Esophagus squamous epithelium (tissue), 5 donors: ENCODE results near the gene OR2A2. TPM values are rescaled to one million over a fixed set of nuclear protein-coding genes. Genes with fewer than 3 reads are reported as not detected.

Source experiments
- DNase-seq: peaks from one replicate; lab custom pipeline; 2025; lab: John Stamatoyannopoulos, UW
- H3K27ac ChIP-seq, 4 donors: fragments of 200-600 bp; sonication (generic); one replicate each; pipeline ENCODE4 v1.5.1; 2016 to 2019; ENCODE audit warnings: mild to moderate bottlenecking in 1 of 4
- H3K27me3 ChIP-seq, 4 donors: fragments of 200-600 bp; sonication (generic); 1 replicate in 3 of 4; 2 replicates in 1 of 4; pipeline versions ENCODE4 v1.5.1 to v1.6.0; 2017 to 2021; ENCODE audit warnings: antibody characterized with exemption in 1 of 4
- H3K36me3 ChIP-seq, 3 donors: fragments of 200-600 bp; sonication (generic); one replicate each; pipeline ENCODE4 v1.5.1; 2016 to 2019
- H3K4me1 ChIP-seq, 3 donors: fragments of 200-600 bp; sonication (generic); one replicate each; pipeline ENCODE4 v1.5.1; 2017 to 2019
- H3K4me3 ChIP-seq, 4 donors: fragments of 200-600 bp; sonication (generic); 1 replicate in 3 of 4; 2 replicates in 1 of 4; pipeline ENCODE4 v1.5.1; 2016 to 2019; ENCODE audit warnings: mild to moderate bottlenecking in 2 of 4, moderate library complexity in 1 of 4
- H3K9me3 ChIP-seq, 3 donors: fragments of 200-600 bp; sonication (generic); one replicate each; pipeline ENCODE4 v1.5.1; 2016 to 2019
- POLR2A ChIP-seq, 4 donors: fragments of 450-650 bp; IDR thresholded peaks; one replicate each; pipeline ENCODE4 v1.6.1; 2017; ENCODE audit warnings: antibody characterized with exemption in 4 of 4, mild to moderate bottlenecking in 4 of 4, moderate library complexity in 3 of 4
- WGBS, 2 donors: methylation state at CpG; one replicate each; pipeline ENCODE4 v1.1.5; 2018; 5-methylcytosine and 5-hydroxymethylcytosine counted together
- intact Hi-C: fragments of 100-400 bp; cut with DNase I; formaldehyde crosslinking; loops from one replicate; pipeline ENCODE4 v1.15.0; 2022
- total RNA-seq, 4 donors: library from RNA; depleted of rRNA; stranded (reverse); fragments of >200 nt; gene quantifications; one replicate each; pipeline ENCODE4 v1.1.0, GENCODE V29; 2016
- TF ChIP-seq, protein P1 (sequence below), 6 experiments: fragments of 450-650 bp in 4 of 6; fragments of 200-600 bp in 2 of 6; sonication (generic) in 2 of 6; IDR thresholded peaks; one replicate each; pipeline ENCODE4 v1.5.1; 2016 to 2019; ENCODE audit warnings: antibody characterized with exemption in 6 of 6, mild to moderate bottlenecking in 4 of 6, moderate library complexity in 4 of 6
- donor health status: DM: yes; HTN: yes; CAD: no.

The OR2A2 gene
- total RNA-seq, 4 donors from 2014 or later: not detected

DNA sequence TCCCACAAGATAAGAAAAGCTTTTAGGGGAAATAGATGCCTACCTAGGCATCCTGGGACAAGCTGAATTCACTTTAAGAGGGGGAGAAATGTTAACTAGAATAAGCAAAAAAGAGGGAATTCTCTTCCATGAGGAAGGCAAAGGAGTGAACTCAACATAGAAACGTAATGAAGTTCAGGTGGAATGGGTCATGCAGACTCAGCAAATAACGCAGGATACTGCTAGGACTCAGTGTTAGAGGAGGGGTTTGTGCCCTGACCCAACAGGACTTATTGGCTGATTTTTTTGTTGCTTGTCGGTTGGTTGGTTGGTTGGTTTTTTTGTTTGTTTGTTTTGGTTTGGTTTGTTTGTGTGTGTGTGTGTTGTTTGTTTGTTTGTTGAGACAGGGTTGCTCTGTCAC is 22.9 kb downstream of the OR2A2 start:
- Histone ChIP-seq H3K36me3 (no peaks in the 10 kb centered on the region), H3K27me3 (no peaks in the 10 kb centered on the region), H3K4me1 (no peaks in the 10 kb centered on the region), H3K4me3 (no peak overlapping the region), H3K27ac (no peak overlapping the region), H3K9me3 (no peaks in the 10 kb centered on the region)
- no peak for DNase-seq
- 54 to 68% methylated on average over 2 to 3 of the region's 3 CpGs for WGBS, 2 donors
- TF ChIP-seq POLR2A (IDR thresholded peaks at IDR 0.05): no peak
- TF ChIP-seq, protein P1, sequence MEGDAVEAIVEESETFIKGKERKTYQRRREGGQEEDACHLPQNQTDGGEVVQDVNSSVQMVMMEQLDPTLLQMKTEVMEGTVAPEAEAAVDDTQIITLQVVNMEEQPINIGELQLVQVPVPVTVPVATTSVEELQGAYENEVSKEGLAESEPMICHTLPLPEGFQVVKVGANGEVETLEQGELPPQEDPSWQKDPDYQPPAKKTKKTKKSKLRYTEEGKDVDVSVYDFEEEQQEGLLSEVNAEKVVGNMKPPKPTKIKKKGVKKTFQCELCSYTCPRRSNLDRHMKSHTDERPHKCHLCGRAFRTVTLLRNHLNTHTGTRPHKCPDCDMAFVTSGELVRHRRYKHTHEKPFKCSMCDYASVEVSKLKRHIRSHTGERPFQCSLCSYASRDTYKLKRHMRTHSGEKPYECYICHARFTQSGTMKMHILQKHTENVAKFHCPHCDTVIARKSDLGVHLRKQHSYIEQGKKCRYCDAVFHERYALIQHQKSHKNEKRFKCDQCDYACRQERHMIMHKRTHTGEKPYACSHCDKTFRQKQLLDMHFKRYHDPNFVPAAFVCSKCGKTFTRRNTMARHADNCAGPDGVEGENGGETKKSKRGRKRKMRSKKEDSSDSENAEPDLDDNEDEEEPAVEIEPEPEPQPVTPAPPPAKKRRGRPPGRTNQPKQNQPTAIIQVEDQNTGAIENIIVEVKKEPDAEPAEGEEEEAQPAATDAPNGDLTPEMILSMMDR (IDR thresholded peaks at IDR 0.05): no peak
- intact Hi-C loops: no loop called here

DNA sequence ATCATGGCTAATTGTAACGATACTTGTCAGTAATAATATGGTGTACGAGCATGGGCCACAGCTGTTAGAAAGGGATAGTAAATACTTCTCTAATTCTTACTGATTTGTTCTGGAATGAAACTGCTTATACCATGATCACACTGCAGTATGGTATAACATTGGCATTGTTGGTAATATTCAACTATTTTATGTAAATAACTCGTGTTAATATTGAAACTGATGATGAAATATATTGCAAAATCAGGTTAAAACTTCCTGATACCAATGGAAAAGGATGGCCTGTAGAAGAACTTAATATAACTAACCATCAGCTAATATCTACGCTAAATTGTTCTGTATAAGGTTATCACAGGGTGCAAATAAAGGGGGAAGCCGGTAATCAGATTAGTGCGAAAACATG is 23.9 kb downstream of the OR2A2 start:
- Histone ChIP-seq H3K27me3 (no peaks in the 10 kb centered on the region), H3K9me3 (no peaks in the 10 kb centered on the region), H3K4me3 (no peak overlapping the region), H3K36me3 (no peaks in the 10 kb centered on the region), H3K4me1 (no peaks in the 10 kb centered on the region), H3K27ac (no peak overlapping the region)
- intact Hi-C loops: no loop called here
- TF ChIP-seq, protein P1 (IDR thresholded peaks at IDR 0.05): no peak
- no peak for TF ChIP-seq POLR2A (IDR thresholded peaks at IDR 0.05)
- no peak for DNase-seq
- 64 to 77% methylated on average over 6 of the region's 6 CpGs for WGBS, 2 donors

DNA sequence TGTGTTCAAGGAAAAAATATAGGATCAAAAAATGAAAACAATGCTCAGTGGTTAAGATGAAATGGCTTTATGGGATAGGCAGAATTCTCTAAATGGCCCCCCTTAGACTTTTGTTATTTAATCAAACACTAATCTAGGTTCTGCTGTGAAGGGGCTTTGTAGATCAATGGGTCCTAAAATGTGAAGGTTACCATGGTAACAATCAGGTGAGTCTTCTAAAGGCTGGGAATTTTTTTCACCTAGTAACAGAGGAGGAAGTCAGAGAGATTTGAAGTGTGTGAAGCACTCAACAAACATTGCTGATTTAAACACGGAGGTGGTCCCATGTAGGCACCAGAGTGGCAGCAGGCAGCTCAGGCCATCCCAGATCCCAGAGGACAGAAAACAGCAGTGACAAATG is 24.7 kb downstream of the OR2A2 start:
- H3K4me3 ChIP-seq: no peak overlapping the region
- H3K27me3 ChIP-seq: no peaks in the 10 kb centered on the region
- no peaks in the 10 kb centered on the region for H3K9me3 ChIP-seq
- H3K27ac ChIP-seq: no peak overlapping the region
- intact Hi-C loops: no loop called here
- TF ChIP-seq, protein P1 (IDR thresholded peaks at IDR 0.05): no peak
- no peak for TF ChIP-seq POLR2A (IDR thresholded peaks at IDR 0.05)
- H3K4me1 ChIP-seq: no peaks in the 10 kb centered on the region
- H3K36me3 ChIP-seq: no peaks in the 10 kb centered on the region
- 17 to 73% methylated on average over 1 of the region's 1 CpG for WGBS, 2 donors
- DNase-seq: no peak

DNA sequence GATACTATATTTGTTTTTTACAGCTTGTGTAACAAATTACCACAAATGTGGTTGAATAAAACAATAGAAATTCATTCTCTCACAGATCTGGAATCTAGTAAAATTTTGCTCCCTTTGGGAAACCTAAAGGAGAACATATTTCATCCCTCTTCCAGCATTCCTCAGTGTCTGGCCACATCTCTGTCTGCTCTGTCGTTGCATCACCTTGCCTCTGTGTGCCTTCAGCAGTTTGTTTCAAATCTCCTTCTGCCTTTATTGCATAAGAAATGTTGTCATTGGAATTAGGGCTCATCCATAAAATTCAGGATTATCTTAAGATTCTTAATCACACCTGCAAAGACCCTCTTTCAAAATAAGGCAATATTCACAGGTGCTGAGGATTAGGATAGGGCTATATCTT is 28.1 kb downstream of the OR2A2 start:
- H3K27ac ChIP-seq: no peak overlapping the region
- H3K4me3 ChIP-seq: no peak overlapping the region
- no peak for TF ChIP-seq POLR2A (IDR thresholded peaks at IDR 0.05)
- TF ChIP-seq, protein P1 (IDR thresholded peaks at IDR 0.05): no peak
- DNase-seq: no peak
- no peaks in the 10 kb centered on the region for H3K36me3 ChIP-seq
- intact Hi-C loops: no loop called here
- no peaks in the 10 kb centered on the region for H3K4me1 ChIP-seq
- 64 to 69% methylated on average over 1 of the region's 1 CpG for WGBS, 2 donors
- no peaks in the 10 kb centered on the region for H3K27me3 ChIP-seq
- H3K9me3 ChIP-seq: no peaks in the 10 kb centered on the region

DNA sequence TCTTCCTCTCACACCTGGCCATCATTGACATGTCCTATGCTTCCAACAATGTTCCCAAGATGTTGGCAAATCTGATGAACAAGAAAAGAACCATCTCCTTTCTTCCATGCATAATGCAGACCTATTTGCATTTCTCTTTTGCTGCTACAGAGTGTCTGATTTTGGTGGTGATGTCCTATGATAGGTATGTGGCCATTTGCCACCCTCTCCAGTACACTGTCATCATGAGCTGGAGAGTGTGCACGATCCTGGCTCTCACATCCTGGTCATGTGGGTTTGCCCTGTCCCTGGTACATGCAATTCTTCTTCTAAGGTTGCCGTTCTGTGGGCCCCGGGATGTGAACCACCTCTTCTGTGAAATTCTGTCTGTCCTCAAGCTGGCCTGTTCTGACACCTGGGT is 32.8 kb downstream of the OR2A2 start:
- Histone ChIP-seq H3K27me3 (no peaks in the 10 kb centered on the region), H3K4me3 (no peak overlapping the region), H3K27ac (no peak overlapping the region), H3K9me3 (peaks cover 0 to 7% (median 3%) of the 10 kb centered on the region in 3 donors), H3K4me1 (no peaks in the 10 kb centered on the region), H3K36me3 (no peaks in the 10 kb centered on the region)
- WGBS, 2 donors: 74 to 78% methylated on average over 1 to 3 of the region's 3 CpGs
- intact Hi-C loops: no loop called here
- no peak for TF ChIP-seq POLR2A (IDR thresholded peaks at IDR 0.05)
- TF ChIP-seq, protein P1 (IDR thresholded peaks at IDR 0.05): no peak
- DNase-seq: no peak
